SU-DHL-6 (cell line): ENCODE results near the gene LRP2.

ENCODE experiments used
- H2AFZ ChIP-seq: fragments of 200-600 bp; sonication (generic); 2 replicates; pipeline ENCODE4 v1.6.1; 2014; ENCODE audit warnings: low read depth, mild to moderate bottlenecking, moderate library complexity, mixed read lengths, antibody characterized with exemption, low read length; ENCODE audit not compliant: severe bottlenecking
- H3F3A ChIP-seq: fragments of 200-600 bp; shearing (Covaris generic); 2 replicates; pipeline ENCODE4 v1.6.0; 2016; ENCODE audit warnings: antibody characterized with exemption, mild to moderate bottlenecking; ENCODE audit not compliant: insufficient read depth
- H3K27ac ChIP-seq: fragments of 200-600 bp; sonication (generic); 2 replicates; pipeline ENCODE4 v1.5.1; 2016; ENCODE audit warnings: low read depth, mild to moderate bottlenecking, low read length, moderate library complexity, mixed read lengths
- H3K27me3 ChIP-seq: fragments of 200-600 bp; sonication (generic), shearing (Covaris generic); 2 replicates; pipeline ENCODE4 v1.6.0; 2014; ENCODE audit warnings: mild to moderate bottlenecking, low read length
- H3K36me3 ChIP-seq: fragments of 200-600 bp; sonication (generic); 2 replicates; pipeline ENCODE4 v1.6.1; 2014; ENCODE audit warnings: mild to moderate bottlenecking, low read length, mixed read lengths
- H3K4me2 ChIP-seq: fragments of 300-600, 200-600 bp; shearing (Covaris generic), sonication (generic); 2 replicates; pipeline ENCODE4 v1.6.0; 2014; ENCODE audit warnings: low read length, low read depth, mild to moderate bottlenecking; ENCODE audit not compliant: poor library complexity, severe bottlenecking
- H3K4me3 ChIP-seq: fragments of 200-600 bp; sonication (generic); 2 replicates; pipeline ENCODE4 v1.5.1; 2014; ENCODE audit warnings: antibody characterized with exemption, low read length, mild to moderate bottlenecking, mixed read lengths; ENCODE audit not compliant: insufficient read depth, poor library complexity, severe bottlenecking
- H3K79me2 ChIP-seq: fragments of 200-600 bp; sonication (generic); 2 replicates; pipeline ENCODE4 v1.6.1; 2014; ENCODE audit warnings: mild to moderate bottlenecking, low read length, moderate library complexity; ENCODE audit not compliant: insufficient read depth
- H3K9ac ChIP-seq: fragments of 200-600 bp; sonication (generic); 2 replicates; pipeline ENCODE4 v1.7.0; 2014; ENCODE audit warnings: mild to moderate bottlenecking, low read length
- H3K9me2 ChIP-seq: fragments of 200-600 bp; sonication (generic); replicated peaks from 2 replicates; pipeline ENCODE4 v1.6.1; 2014; ENCODE audit warnings: low read length; ENCODE audit not compliant: insufficient read depth
- H3K9me3 ChIP-seq: fragments of 200-600 bp; sonication (generic); 2 replicates; pipeline ENCODE4 v1.6.1; 2014; ENCODE audit warnings: low read length, mixed read lengths; ENCODE audit not compliant: insufficient read depth
- H4K20me1 ChIP-seq: fragments of 200-600 bp; sonication (generic); 2 replicates; pipeline ENCODE4 v1.6.1; 2014; ENCODE audit warnings: low read depth, mild to moderate bottlenecking, antibody characterized with exemption, low read length, moderate library complexity, mixed read lengths
- EZH2phosphoT487 ChIP-seq: fragments of 200-600 bp; sonication (generic), shearing (Covaris generic); conservative IDR thresholded peaks from 2 replicates; pipeline ENCODE4 v1.6.1; 2018; ENCODE audit warnings: mild to moderate bottlenecking, antibody characterized with exemption, low read length, moderate library complexity, mixed read lengths
- TF ChIP-seq, protein P1 (sequence below): fragments of 200-600 bp; sonication (generic); IDR thresholded peaks from one replicate; pipeline ENCODE4 v1.5.1; 2017; ENCODE audit warnings: antibody characterized with exemption, mild to moderate bottlenecking, low read length, moderate library complexity; ENCODE audit not compliant: insufficient read depth, poor library complexity, severe bottlenecking

LRP2 gene

DNA sequence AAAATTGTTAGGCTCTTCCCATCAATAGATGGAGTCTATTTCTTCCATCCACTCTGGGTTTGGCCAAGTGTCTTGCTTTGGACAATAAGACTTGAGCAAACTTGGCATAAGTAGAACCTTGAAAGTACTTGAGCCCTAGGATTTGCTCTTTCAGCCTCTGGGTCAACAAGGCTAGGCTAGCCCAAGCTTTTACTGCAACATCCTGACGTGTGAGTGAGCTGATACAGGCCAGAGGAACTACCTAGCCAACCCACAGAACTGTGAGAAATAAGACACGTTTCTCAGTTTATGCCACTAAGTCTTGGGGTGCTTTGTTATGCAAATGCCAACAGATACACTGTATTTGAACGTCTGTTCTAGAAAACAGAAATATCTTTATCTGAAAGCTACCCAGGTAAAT is 71.9 kb downstream of the LRP2 start:
- TF ChIP-seq, protein P1, sequence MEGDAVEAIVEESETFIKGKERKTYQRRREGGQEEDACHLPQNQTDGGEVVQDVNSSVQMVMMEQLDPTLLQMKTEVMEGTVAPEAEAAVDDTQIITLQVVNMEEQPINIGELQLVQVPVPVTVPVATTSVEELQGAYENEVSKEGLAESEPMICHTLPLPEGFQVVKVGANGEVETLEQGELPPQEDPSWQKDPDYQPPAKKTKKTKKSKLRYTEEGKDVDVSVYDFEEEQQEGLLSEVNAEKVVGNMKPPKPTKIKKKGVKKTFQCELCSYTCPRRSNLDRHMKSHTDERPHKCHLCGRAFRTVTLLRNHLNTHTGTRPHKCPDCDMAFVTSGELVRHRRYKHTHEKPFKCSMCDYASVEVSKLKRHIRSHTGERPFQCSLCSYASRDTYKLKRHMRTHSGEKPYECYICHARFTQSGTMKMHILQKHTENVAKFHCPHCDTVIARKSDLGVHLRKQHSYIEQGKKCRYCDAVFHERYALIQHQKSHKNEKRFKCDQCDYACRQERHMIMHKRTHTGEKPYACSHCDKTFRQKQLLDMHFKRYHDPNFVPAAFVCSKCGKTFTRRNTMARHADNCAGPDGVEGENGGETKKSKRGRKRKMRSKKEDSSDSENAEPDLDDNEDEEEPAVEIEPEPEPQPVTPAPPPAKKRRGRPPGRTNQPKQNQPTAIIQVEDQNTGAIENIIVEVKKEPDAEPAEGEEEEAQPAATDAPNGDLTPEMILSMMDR, result no peak
- TF ChIP-seq EZH2phosphoT487, result no peak
- Histone ChIP-seq H3K27ac (no peak overlapping the region), H3K36me3 (no peaks in the 10 kb centered on the region), H3K27me3 (no peaks in the 10 kb centered on the region), H3K4me3 (no peak overlapping the region), H3K9me2 (no peaks in the 10 kb centered on the region), H3F3A (no peaks in the 10 kb centered on the region), H4K20me1 (no peaks in the 10 kb centered on the region), H2AFZ (no peak overlapping the region), H3K9me3 (no peaks in the 10 kb centered on the region), H3K9ac (no peak overlapping the region), H3K79me2 (no peaks in the 10 kb centered on the region), H3K4me2 (no peak overlapping the region)

DNA sequence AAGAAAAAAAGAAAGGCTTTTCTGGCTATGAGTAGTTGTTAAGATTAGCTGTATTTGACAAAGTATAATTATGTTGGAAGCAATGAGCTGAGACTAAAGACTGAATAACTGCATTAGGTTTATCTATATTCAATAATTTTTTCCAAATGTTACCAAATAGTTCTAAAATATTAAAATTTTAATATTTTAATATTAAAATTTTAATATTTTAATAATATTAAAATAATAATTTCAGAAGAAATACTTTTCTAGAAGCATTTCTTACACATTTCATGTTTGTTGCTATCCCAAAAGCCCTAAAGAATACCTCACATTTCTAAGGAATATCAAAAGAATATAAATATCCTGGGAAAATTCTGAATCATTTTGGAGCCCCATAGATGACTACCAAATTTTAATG is 74.7 kb downstream of the LRP2 start:
- H3K9me3 ChIP-seq, result no peaks in the 10 kb centered on the region
- H3K4me3 ChIP-seq, result no peak overlapping the region
- H3K4me2 ChIP-seq, result no peak overlapping the region
- no peak overlapping the region for H2AFZ ChIP-seq
- no peaks in the 10 kb centered on the region for H3K36me3 ChIP-seq
- H3K9me2 ChIP-seq, result no peaks in the 10 kb centered on the region
- no peak overlapping the region for H3K9ac ChIP-seq
- no peak for TF ChIP-seq EZH2phosphoT487
- TF ChIP-seq, protein P1, result no peak
- H3K27me3 ChIP-seq, result no peaks in the 10 kb centered on the region
- H4K20me1 ChIP-seq, result no peaks in the 10 kb centered on the region
- no peaks in the 10 kb centered on the region for H3F3A ChIP-seq
- H3K79me2 ChIP-seq, result no peaks in the 10 kb centered on the region
- H3K27ac ChIP-seq, result no peak overlapping the region

DNA sequence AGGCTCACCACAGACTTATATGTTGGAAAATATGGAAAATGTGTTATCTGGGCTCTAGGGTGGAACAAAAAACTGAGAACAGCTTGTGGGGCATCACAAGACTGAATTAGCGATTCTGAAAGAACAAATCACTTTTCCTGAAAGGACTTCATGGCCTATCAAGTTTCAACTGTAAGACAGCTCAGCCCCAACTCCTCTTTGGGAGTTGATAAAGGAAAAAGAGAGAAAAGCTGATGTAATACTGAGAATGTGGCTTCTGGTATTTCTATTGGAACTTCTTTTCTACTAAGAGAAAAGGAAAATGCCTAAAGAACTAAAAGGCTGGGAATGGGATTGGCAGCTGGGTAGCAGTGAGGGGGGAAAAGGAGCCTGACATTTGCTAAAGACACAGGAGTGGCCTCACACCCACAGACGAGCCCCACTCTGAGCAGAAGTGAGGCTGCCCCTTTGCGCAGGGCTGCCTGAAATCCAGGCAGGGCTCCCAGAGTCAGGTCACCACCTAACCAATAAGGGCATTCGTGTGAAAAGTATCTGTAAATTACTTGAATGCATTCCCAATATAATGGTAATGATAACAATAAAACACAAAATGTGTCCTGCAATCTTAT is 75.6 kb downstream of the LRP2 start:
- no peaks in the 10 kb centered on the region for H3K9me3 ChIP-seq
- no peaks in the 10 kb centered on the region for H3K27me3 ChIP-seq
- H3K79me2 ChIP-seq, result no peaks in the 10 kb centered on the region
- no peak overlapping the region for H2AFZ ChIP-seq
- no peak overlapping the region for H3K9ac ChIP-seq
- TF ChIP-seq, protein P1, result no peak
- TF ChIP-seq EZH2phosphoT487, result no peak
- no peak overlapping the region for H3K4me3 ChIP-seq
- no peaks in the 10 kb centered on the region for H3K9me2 ChIP-seq
- H3K36me3 ChIP-seq, result no peaks in the 10 kb centered on the region
- no peaks in the 10 kb centered on the region for H3F3A ChIP-seq
- H3K27ac ChIP-seq, result no peak overlapping the region
- no peak overlapping the region for H3K4me2 ChIP-seq
- H4K20me1 ChIP-seq, result no peaks in the 10 kb centered on the region
